ENCODE results near the gene HTR6. TPM values are rescaled to one million over a fixed set of nuclear protein-coding genes. Genes with fewer than 3 reads are reported as not detected.

The HTR6 gene
- total RNA-seq, 4 donors from 2014 or later, result not detected

DNA sequence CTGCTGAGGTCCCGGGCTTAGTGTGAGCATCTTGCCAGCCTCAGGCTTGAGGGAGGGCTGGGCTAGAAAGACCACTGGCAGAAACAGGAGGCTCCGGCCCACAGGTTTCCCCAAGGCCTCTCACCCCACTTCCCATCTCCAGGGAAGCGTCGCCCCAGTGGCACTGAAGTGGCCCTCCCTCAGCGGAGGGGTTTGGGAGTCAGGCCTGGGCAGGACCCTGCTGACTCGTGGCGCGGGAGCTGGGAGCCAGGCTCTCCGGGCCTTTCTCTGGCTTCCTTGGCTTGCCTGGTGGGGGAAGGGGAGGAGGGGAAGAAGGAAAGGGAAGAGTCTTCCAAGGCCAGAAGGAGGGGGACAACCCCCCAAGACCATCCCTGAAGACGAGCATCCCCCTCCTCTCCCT lies 7.2 kb upstream of the HTR6 start:
- TF ChIP-seq, protein P1, sequence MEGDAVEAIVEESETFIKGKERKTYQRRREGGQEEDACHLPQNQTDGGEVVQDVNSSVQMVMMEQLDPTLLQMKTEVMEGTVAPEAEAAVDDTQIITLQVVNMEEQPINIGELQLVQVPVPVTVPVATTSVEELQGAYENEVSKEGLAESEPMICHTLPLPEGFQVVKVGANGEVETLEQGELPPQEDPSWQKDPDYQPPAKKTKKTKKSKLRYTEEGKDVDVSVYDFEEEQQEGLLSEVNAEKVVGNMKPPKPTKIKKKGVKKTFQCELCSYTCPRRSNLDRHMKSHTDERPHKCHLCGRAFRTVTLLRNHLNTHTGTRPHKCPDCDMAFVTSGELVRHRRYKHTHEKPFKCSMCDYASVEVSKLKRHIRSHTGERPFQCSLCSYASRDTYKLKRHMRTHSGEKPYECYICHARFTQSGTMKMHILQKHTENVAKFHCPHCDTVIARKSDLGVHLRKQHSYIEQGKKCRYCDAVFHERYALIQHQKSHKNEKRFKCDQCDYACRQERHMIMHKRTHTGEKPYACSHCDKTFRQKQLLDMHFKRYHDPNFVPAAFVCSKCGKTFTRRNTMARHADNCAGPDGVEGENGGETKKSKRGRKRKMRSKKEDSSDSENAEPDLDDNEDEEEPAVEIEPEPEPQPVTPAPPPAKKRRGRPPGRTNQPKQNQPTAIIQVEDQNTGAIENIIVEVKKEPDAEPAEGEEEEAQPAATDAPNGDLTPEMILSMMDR (IDR thresholded peaks at IDR 0.05), result no peak
- no peak for TF ChIP-seq EP300 (IDR thresholded peaks at IDR 0.05; ENCODE audit: low read depth)
- TF ChIP-seq POLR2AphosphoS5 (IDR thresholded peaks at IDR 0.05), result no peak
- no peak for TF ChIP-seq POLR2A (IDR thresholded peaks at IDR 0.05)
- in situ Hi-C loops (cut with MboI; ENCODE audit: low pct_ligation_motif_present in 1 of 4, low pct_unique_long_range_greater_than_20kb in 1 of 4, low sequenced_read_pairs in 3 of 4) (loop anchor here (10.0 to 25.0 kb wide), 4 partner anchors 163 to 313 kb away; partner anchors contain the start of gene CAPZB (in 1 of the 4)), intact Hi-C loops (cut with DNase I; ENCODE audit: low total_unique reads) (no loop called here)
- peaks cover 0 to 10% (median 4%) of the 10 kb centered on the region in 4 donors for H3K36me3 ChIP-seq
- no peaks in the 10 kb centered on the region for H3K9me3 ChIP-seq
- H3K4me1 ChIP-seq, result peaks cover 0 to 32% (median 16%) of the 10 kb centered on the region in 4 donors
- no peak overlapping the region for H3K4me3 ChIP-seq
- 89% methylated on average over 10 of the region's 10 CpGs; no CpG with 5 or more reads in 1 of the 2 donors for WGBS, 2 donors (ENCODE audit: low coverage in 1 of 2)
- H3K27ac ChIP-seq, result no peak overlapping the region
- DNase-seq, result no peak
- H3K27me3 ChIP-seq, result peaks cover 12% of the 10 kb centered on the region

DNA sequence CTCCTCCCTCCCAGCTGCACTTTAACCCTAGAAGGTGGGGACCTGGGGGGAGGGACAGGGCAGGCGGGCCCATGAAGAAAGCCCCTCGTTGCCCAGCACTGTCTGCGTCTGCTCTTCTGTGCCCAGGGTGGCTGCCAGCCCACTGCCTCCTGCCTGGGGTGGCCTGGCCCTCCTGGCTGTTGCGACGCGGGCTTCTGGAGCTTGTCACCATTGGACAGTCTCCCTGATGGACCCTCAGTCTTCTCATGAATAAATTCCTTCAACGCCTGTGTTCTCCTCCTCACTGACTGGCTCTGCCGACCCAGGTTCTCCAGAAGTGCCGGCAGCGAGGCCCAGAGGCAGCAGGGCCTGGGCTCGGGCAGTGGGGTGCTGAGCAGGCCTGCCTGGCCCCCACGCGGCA lies 6.5 kb upstream of the HTR6 start:
- no peaks in the 10 kb centered on the region for H3K9me3 ChIP-seq
- H3K4me1 ChIP-seq, result peaks cover 0 to 32% (median 16%) of the 10 kb centered on the region in 4 donors
- H3K36me3 ChIP-seq, result peaks cover 0 to 10% (median 4%) of the 10 kb centered on the region in 4 donors
- H3K27ac ChIP-seq, result no peak overlapping the region
- DNase-seq, result no peak
- intact Hi-C loops (cut with DNase I; ENCODE audit: low total_unique reads) (no loop called here), in situ Hi-C loops (cut with MboI; ENCODE audit: low pct_ligation_motif_present in 1 of 4, low pct_unique_long_range_greater_than_20kb in 1 of 4, low sequenced_read_pairs in 3 of 4) (loop anchor here (10.0 to 25.0 kb wide), 4 partner anchors 163 to 313 kb away; partner anchors contain the start of gene CAPZB (in 1 of the 4))
- TF ChIP-seq POLR2AphosphoS5 (IDR thresholded peaks at IDR 0.05), result no peak
- no peak for TF ChIP-seq POLR2A (IDR thresholded peaks at IDR 0.05)
- TF ChIP-seq, protein P1 (IDR thresholded peaks at IDR 0.05), result no peak
- TF ChIP-seq EP300 (IDR thresholded peaks at IDR 0.05; ENCODE audit: low read depth), result no peak
- no peak overlapping the region for H3K4me3 ChIP-seq
- WGBS, 2 donors (ENCODE audit: low coverage in 1 of 2), result 81% methylated on average over 13 of the region's 13 CpGs; no CpG with 5 or more reads in 1 of the 2 donors
- H3K27me3 ChIP-seq, result peaks cover 17% of the 10 kb centered on the region

DNA sequence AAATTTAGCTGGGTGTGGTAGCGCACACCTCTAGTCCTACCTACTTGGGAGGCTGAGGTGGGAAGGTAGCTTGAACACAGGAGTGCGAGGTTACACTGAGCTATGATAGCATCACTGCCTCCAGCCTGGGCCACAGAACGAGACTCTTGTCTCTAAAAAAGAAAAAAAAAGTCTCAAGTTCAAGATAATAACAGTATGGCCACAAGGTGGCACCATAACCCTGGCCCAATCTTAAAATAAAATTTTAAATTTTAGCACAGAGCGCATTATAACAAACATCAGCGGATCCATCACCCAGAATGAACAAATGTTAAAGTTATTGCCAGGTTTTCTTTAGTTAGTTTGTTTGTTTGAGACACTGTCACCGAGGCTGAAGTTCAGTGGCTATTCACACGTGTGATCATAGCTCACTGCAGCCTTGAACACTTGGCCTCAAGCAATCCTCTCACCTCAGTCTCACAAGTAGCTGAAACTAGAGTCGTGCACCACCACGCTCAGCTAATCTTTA lies 2.9 kb upstream of the HTR6 start:
- intact Hi-C loops (cut with DNase I; ENCODE audit: low total_unique reads), result no loop called here
- Histone ChIP-seq H3K36me3 (peaks cover 0 to 4% (median 1%) of the 10 kb centered on the region in 4 donors), H3K4me3 (no peak overlapping the region), H3K27ac (no peak overlapping the region), H3K9me3 (no peaks in the 10 kb centered on the region), H3K4me1 (peaks cover 6 to 22% (median 15%) of the 10 kb centered on the region in 4 donors), H3K27me3 (peaks cover 53% of the 10 kb centered on the region)
- TF ChIP-seq POLR2A (IDR thresholded peaks at IDR 0.05), result no peak
- TF ChIP-seq, protein P1 (IDR thresholded peaks at IDR 0.05), result peak; percentile 60 to 77 (median 72)
- WGBS, 2 donors (ENCODE audit: low coverage in 1 of 2), result 8 to 12% methylated on average over 5 to 9 of the region's 9 CpGs
- in situ Hi-C loops (cut with MboI; ENCODE audit: low pct_ligation_motif_present in 1 of 4, low pct_unique_long_range_greater_than_20kb in 1 of 4, low sequenced_read_pairs in 3 of 4), result loop anchor here in 1 of 4 donors (25.0 kb wide), 1 partner anchor 174 kb away; the partner anchor contains the start of gene CAPZB
- DNase-seq, result no peak

DNA sequence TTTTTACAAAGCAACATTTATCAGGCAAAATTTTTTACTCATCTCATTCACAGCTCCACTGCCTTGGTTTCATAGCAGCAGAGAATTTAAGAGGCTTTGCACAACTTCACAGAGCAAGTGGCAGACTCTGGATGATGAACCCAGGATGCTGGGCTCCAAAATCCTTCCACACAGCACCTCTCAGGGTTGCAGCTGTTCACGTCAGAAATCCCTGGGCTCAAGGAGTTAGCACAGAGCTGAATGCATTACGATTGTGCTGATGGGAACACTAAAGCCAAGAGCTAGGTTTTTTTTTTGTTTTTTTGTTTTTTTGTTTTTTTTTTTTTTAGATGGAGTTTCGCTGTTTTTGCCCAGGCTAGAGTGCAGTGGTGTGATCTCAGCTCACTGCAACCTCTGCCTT lies 2.4 kb upstream of the HTR6 start:
- Histone ChIP-seq H3K36me3 (no peaks in the 10 kb centered on the region), H3K27me3 (peaks cover 58% of the 10 kb centered on the region), H3K9me3 (no peaks in the 10 kb centered on the region), H3K27ac (no peak overlapping the region), H3K4me3 (no peak overlapping the region), H3K4me1 (peaks cover 6 to 22% (median 15%) of the 10 kb centered on the region in 4 donors)
- DNase-seq, result no peak
- 56 to 70% methylated on average over 2 to 3 of the region's 3 CpGs for WGBS, 2 donors (ENCODE audit: low coverage in 1 of 2)
- intact Hi-C loops (cut with DNase I; ENCODE audit: low total_unique reads) (no loop called here), in situ Hi-C loops (cut with MboI; ENCODE audit: low pct_ligation_motif_present in 1 of 4, low pct_unique_long_range_greater_than_20kb in 1 of 4, low sequenced_read_pairs in 3 of 4) (loop anchor here in 1 of 4 donors (25.0 kb wide), 1 partner anchor 175 kb away; the partner anchor contains the start of gene CAPZB)
- TF ChIP-seq POLR2A (IDR thresholded peaks at IDR 0.05) (no peak), POLR2AphosphoS5 (IDR thresholded peaks at IDR 0.05) (no peak), EP300 (IDR thresholded peaks at IDR 0.05; ENCODE audit: low read depth) (no peak)
- TF ChIP-seq, protein P1 (IDR thresholded peaks at IDR 0.05), result no peak
